ENCODE results near the gene SMIM13.

DNA sequence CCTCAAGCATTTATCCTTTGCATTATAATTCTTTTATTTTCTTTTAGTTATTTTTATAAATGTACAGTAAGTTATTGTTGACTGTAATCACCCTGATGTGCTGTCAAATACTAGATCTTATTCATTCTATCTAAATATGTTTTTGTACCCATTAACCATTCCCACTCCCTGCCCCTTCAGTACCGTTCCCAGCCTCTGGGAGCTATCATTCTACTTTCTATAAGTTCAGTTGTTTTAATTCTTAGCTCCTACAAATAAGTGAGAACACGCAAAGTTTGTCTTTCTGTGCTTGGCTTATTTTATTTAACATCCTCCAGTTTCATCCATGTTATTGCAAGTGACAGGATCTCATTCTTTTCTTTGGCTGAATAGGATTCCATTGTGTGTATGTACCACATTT lies 30.3 kb downstream of the SMIM13 start:
- no peak for TF ChIP-seq EZH2 (IDR thresholded peaks at IDR 0.05; ENCODE audit: borderline replicate concordance, low read depth, low read length, severe bottlenecking)
- TF ChIP-seq, protein P1, sequence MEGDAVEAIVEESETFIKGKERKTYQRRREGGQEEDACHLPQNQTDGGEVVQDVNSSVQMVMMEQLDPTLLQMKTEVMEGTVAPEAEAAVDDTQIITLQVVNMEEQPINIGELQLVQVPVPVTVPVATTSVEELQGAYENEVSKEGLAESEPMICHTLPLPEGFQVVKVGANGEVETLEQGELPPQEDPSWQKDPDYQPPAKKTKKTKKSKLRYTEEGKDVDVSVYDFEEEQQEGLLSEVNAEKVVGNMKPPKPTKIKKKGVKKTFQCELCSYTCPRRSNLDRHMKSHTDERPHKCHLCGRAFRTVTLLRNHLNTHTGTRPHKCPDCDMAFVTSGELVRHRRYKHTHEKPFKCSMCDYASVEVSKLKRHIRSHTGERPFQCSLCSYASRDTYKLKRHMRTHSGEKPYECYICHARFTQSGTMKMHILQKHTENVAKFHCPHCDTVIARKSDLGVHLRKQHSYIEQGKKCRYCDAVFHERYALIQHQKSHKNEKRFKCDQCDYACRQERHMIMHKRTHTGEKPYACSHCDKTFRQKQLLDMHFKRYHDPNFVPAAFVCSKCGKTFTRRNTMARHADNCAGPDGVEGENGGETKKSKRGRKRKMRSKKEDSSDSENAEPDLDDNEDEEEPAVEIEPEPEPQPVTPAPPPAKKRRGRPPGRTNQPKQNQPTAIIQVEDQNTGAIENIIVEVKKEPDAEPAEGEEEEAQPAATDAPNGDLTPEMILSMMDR (IDR thresholded peaks at IDR 0.05; ENCODE audit: borderline replicate concordance, extremely low read depth, low read length, poor library complexity, severe bottlenecking), result peak; percentile 15
